ENCODE data around the gene FAM149A.

Gene FAM149A

GRCh38 chr4:186104114-186104889 is at the start of gene FAM149A:
FAM149A (plus strand) TSS chr4:186104704.
- DNase-seq (ENCODE audit: low read depth, low spot score) = no peak

GRCh38 chr4:186058253-186058979 is 46.1 kb upstream of the FAM149A start:
- DNase-seq (ENCODE audit: low read depth, low spot score) = no peak

GRCh38 chr4:186058980-186059316 is 45.6 kb upstream of the FAM149A start:
- DNase-seq (ENCODE audit: low read depth, low spot score) = no peak

- no peak for DNase-seq (ENCODE audit: low read depth, low spot score)
These were observed 42.6 kb upstream of the FAM149A start for GRCh38 chr4:186061921-186062320.

- peak; percentile 46 for DNase-seq (ENCODE audit: low read depth, low spot score)
These were observed 36.6 kb upstream of the FAM149A start for GRCh38 chr4:186067757-186068385.

GRCh38 chr4:186068581-186069348 is 35.7 kb upstream of the FAM149A start, which contains the start of gene TLR3:
TLR3 (plus strand) TSS chr4:186069156; CDS start chr4:186076620, 7,464 bp downstream.
- DNase-seq (ENCODE audit: low read depth, low spot score) = no peak

- no peak for DNase-seq (ENCODE audit: low read depth, low spot score)
These were observed 34.8 kb upstream of the FAM149A start for GRCh38 chr4:186069729-186070128.

GRCh38 chr4:186072516-186072915 is 32.0 kb upstream of the FAM149A start:
- DNase-seq (ENCODE audit: low read depth, low spot score) = no peak

GRCh38 chr4:186074189-186074588 is 30.3 kb upstream of the FAM149A start:
- DNase-seq (ENCODE audit: low read depth, low spot score) = no peak

GRCh38 chr4:186078981-186079638 is 25.4 kb upstream of the FAM149A start:
- DNase-seq (ENCODE audit: low read depth, low spot score) = no peak

- no peak for DNase-seq (ENCODE audit: low read depth, low spot score)
These were observed 24.8 kb upstream of the FAM149A start for GRCh38 chr4:186079694-186080093.

GRCh38 chr4:186081202-186081807 is 23.2 kb upstream of the FAM149A start:
- no peak for DNase-seq (ENCODE audit: low read depth, low spot score)

- DNase-seq (ENCODE audit: low read depth, low spot score) = no peak
These were observed 22.3 kb upstream of the FAM149A start for GRCh38 chr4:186082221-186082620.

GRCh38 chr4:186088523-186088922 is 16.0 kb upstream of the FAM149A start:
- no peak for DNase-seq (ENCODE audit: low read depth, low spot score)

- DNase-seq (ENCODE audit: low read depth, low spot score) = no peak
These were observed 12.2 kb upstream of the FAM149A start for GRCh38 chr4:186092296-186092695.

- no peak for DNase-seq (ENCODE audit: low read depth, low spot score)
These were observed 9.1 kb upstream of the FAM149A start for GRCh38 chr4:186095406-186095805.

- DNase-seq (ENCODE audit: low read depth, low spot score) = no peak
These were observed 7.8 kb upstream of the FAM149A start for GRCh38 chr4:186096681-186097165.

- no peak for DNase-seq (ENCODE audit: low read depth, low spot score)
These were observed 7.1 kb upstream of the FAM149A start for GRCh38 chr4:186097386-186097785.

- DNase-seq (ENCODE audit: low read depth, low spot score) = no peak
These were observed 1.6 kb upstream of the FAM149A start for GRCh38 chr4:186102931-186103330.

GRCh38 chr4:186104890-186105646 is 564 bp downstream of the FAM149A start:
- no peak for DNase-seq (ENCODE audit: low read depth, low spot score)
